Hepatocyte (in vitro differentiated cells): Measurements from ENCODE around the gene C14orf93. TPM values are rescaled to one million over a fixed set of nuclear protein-coding genes. Genes with fewer than 3 reads are reported as not detected.

Source experiments
- DNase-seq: peaks from one replicate; pipeline ENCODE4 v3.0.0-alpha.2; 2016; ENCODE audit warnings: low spot score
- H2AFZ ChIP-seq: fragments of 200-600 bp; sonication (generic); 2 replicates; pipeline ENCODE4 v1.6.0; 2016; ENCODE audit warnings: antibody characterized with exemption, mild to moderate bottlenecking
- H3K27ac ChIP-seq: fragments of 200-600 bp; sonication (generic); 2 replicates; pipeline ENCODE4 v1.5.1; 2016; ENCODE audit warnings: mild to moderate bottlenecking
- H3K27me3 ChIP-seq: fragments of 200-600 bp; sonication (generic); 2 replicates; pipeline ENCODE4 v1.6.1; 2016
- H3K36me3 ChIP-seq: fragments of 200-600 bp; sonication (generic); replicated peaks from 2 replicates; pipeline ENCODE4 v1.5.1; 2016; ENCODE audit warnings: low read depth; ENCODE audit not compliant: insufficient read depth
- H3K4me1 ChIP-seq: fragments of 200-600 bp; sonication (generic); 2 replicates; pipeline ENCODE4 v1.5.1; 2016; ENCODE audit warnings: mild to moderate bottlenecking, moderate library complexity; ENCODE audit not compliant: insufficient read depth
- H3K4me2 ChIP-seq: fragments of 200-600 bp; sonication (generic); 2 replicates; pipeline ENCODE4 v1.6.0; 2016
- H3K4me3 ChIP-seq: fragments of 200-600 bp; sonication (generic); 2 replicates; pipeline ENCODE4 v1.5.1; 2016; ENCODE audit warnings: mild to moderate bottlenecking
- H3K79me2 ChIP-seq: fragments of 200-600 bp; sonication (generic); 2 replicates; pipeline ENCODE4 v1.6.0; 2017; ENCODE audit warnings: mild to moderate bottlenecking
- H3K9me2 ChIP-seq: fragments of 200-600 bp; sonication (generic); replicated peaks from 2 replicates; pipeline ENCODE4 v1.6.0; 2017; ENCODE audit warnings: mild to moderate bottlenecking; ENCODE audit not compliant: insufficient read depth
- H3K9me3 ChIP-seq: fragments of 200-600 bp; sonication (generic); 2 replicates; pipeline ENCODE4 v1.5.1; 2016; ENCODE audit warnings: low read depth, mild to moderate bottlenecking
- H4K20me1 ChIP-seq: fragments of 200-600 bp; sonication (generic); 2 replicates; pipeline ENCODE4 v1.6.0; 2016; ENCODE audit warnings: mild to moderate bottlenecking; ENCODE audit not compliant: insufficient read depth, poor library complexity, severe bottlenecking
- EZH2 ChIP-seq: fragments of 200-600 bp; sonication (generic); IDR thresholded peaks from 2 replicates; pipeline ENCODE4 v1.6.1; 2016; ENCODE audit warnings: antibody characterized with exemption, mild to moderate bottlenecking, borderline replicate concordance
- EZH2phosphoT487 ChIP-seq: fragments of 200-600 bp; sonication (generic); IDR thresholded peaks from one replicate; pipeline ENCODE4 v1.6.1; 2018; ENCODE audit warnings: antibody characterized with exemption, mild to moderate bottlenecking, low read depth, moderate library complexity; ENCODE audit not compliant: unreplicated experiment, severe bottlenecking
- WGBS: methylation state at CpG from one replicate; pipeline ENCODE4 v1.1.6; 2016; ENCODE audit warnings: low lambda C conversion rate; ENCODE audit errors: missing lambda C conversion rate; 5-methylcytosine and 5-hydroxymethylcytosine counted together
- polyA plus RNA-seq: library from polyadenylated mRNA; unstranded; fragments of >200 nt; fragmentation: Nextera tagmentation; extraction: Ambion mirVana; gene quantifications from 2 replicates; pipeline ENCODE4 v1.2.1, GENCODE V29; 2016
- total RNA-seq: library from RNA; depleted of rRNA; stranded (reverse); fragments of >200 nt; gene quantifications from 2 replicates; pipeline ENCODE4 v1.2.3, GENCODE V29; 2014
- TF ChIP-seq, protein P1 (sequence below): fragments of 200-600 bp; sonication (generic); IDR thresholded peaks from 2 replicates; pipeline ENCODE4 v1.5.1; 2016; ENCODE audit warnings: antibody characterized with exemption, mild to moderate bottlenecking; ENCODE audit not compliant: poor library complexity

C14orf93 gene
- total and polyA plus RNA-seq, 2 experiments from 2014 or later: 6.5 to 8.8 TPM

DNA sequence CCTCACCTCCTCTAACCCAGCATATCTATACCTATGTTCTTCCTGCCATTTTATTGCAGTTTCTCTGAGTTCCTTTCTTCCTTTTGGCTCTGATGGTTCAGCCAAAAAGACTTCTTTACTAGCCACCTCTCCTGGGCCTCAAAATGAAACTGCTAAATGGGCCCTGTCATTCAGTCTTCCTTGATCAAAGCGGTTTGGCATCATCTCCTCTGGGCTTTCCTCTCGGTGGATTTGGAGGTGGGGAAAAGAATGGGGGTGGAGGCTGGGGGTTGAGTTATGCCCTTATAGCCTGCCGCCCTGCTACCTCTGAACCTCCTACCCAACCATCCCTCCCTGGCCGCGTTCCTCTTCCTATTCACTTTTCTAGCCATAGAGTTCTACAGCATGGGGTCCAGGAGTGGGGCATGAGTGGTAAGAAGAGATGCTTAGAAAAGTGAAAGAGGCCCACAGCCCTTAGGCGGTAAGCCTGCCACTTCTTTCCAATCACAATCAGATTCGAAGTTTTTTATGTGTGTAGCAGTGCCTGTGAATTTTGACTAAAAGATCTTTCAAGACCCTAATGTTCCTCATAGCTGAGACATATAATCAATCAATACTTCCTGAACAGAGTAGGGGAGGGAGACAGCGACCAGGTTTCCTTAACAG, 30.1 kb downstream of the C14orf93 start:
- no peaks in the 10 kb centered on the region for H3K36me3 ChIP-seq
- H3K9me3 ChIP-seq: no peaks in the 10 kb centered on the region
- no peak overlapping the region for H2AFZ ChIP-seq
- no peaks in the 10 kb centered on the region for H4K20me1 ChIP-seq
- no peaks in the 10 kb centered on the region for H3K27me3 ChIP-seq
- H3K4me1 ChIP-seq: peaks cover 45% of the 10 kb centered on the region
- DNase-seq: no peak
- H3K4me2 ChIP-seq: peak overlapping the region; percentile 88
- peak overlapping the region; percentile 93 for H3K4me3 ChIP-seq
- peak overlapping the region; percentile 98 for H3K27ac ChIP-seq
- H3K79me2 ChIP-seq: peaks cover 69% of the 10 kb centered on the region
- 34% methylated on average over 8 of the region's 8 CpGs for WGBS
- no peaks in the 10 kb centered on the region for H3K9me2 ChIP-seq
- TF ChIP-seq EZH2phosphoT487 (no peak), EZH2 (no peak)
- TF ChIP-seq, protein P1, sequence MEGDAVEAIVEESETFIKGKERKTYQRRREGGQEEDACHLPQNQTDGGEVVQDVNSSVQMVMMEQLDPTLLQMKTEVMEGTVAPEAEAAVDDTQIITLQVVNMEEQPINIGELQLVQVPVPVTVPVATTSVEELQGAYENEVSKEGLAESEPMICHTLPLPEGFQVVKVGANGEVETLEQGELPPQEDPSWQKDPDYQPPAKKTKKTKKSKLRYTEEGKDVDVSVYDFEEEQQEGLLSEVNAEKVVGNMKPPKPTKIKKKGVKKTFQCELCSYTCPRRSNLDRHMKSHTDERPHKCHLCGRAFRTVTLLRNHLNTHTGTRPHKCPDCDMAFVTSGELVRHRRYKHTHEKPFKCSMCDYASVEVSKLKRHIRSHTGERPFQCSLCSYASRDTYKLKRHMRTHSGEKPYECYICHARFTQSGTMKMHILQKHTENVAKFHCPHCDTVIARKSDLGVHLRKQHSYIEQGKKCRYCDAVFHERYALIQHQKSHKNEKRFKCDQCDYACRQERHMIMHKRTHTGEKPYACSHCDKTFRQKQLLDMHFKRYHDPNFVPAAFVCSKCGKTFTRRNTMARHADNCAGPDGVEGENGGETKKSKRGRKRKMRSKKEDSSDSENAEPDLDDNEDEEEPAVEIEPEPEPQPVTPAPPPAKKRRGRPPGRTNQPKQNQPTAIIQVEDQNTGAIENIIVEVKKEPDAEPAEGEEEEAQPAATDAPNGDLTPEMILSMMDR: no peak

DNA sequence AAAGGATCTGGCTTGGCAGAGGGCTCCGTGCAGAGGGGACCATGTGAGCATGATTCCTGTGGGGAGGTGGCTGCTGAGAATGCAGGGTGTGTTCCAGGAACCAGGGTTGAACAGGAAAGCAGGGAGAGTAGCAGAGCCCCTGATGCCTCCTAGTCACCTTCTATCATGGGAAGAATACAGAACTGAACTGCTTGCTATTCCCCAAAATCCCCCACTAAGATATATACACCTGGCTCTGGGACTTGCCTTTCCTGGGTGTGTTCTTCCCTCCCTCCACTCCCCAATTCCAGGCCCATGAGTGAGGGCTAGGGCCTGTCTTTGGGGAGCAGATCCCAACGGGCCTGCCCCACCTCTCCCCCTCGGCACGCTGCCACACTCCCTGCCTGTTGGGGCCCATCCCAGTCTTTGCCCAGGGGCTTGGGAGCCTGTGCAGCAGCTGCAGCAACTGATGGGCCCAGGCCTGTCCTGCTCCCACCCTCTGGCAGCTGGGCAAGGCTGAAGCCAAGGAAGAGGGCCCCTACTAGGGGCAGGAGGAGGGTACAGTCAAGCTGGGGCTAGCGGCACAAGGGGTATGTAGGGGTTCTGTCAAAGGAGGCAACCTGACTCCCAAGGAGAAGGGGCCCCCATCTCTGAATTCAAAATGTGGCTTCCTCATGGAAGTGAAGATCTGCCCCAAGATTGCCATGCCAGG, 30.8 kb downstream of the C14orf93 start:
- H4K20me1 ChIP-seq: no peaks in the 10 kb centered on the region

DNA sequence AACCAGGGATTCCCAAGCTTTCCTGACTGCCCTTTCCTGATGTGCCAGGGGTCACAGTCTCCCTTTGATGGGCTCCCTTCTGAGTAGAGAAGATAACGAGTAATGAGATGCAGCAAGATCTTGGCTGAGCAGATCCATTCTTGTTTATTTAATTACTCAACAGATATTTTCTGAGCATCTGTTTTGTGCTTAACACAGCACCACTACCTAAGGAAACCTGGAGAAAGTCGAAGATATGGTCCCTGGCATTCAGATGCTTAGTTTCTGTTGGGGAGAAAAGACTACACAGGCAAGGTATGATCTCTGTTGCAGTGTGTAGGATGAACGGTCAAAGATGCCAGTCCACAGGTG, 31.5 kb downstream of the C14orf93 start:
- no peak for TF ChIP-seq EZH2phosphoT487
- TF ChIP-seq EZH2: no peak
- TF ChIP-seq, protein P1: no peak
- Histone ChIP-seq H3K79me2 (peaks cover 59% of the 10 kb centered on the region), H2AFZ (no peak overlapping the region), H3K4me3 (no peak overlapping the region), H3K4me2 (peak overlapping the region; percentile 88), H3K27me3 (no peaks in the 10 kb centered on the region), H3K9me3 (no peaks in the 10 kb centered on the region), H3K9me2 (no peaks in the 10 kb centered on the region), H3K27ac (peak overlapping the region; percentile 98), H3K36me3 (no peaks in the 10 kb centered on the region), H3K4me1 (peaks cover 41% of the 10 kb centered on the region), H4K20me1 (no peaks in the 10 kb centered on the region)
- WGBS: 37% methylated on average over 3 of the region's 3 CpGs
- no peak for DNase-seq

More for the DNA sequence above, 30.8 kb downstream of the C14orf93 start:
- TF ChIP-seq, protein P1: no peak
- TF ChIP-seq EZH2: no peak
- TF ChIP-seq EZH2phosphoT487: no peak
- H3K27ac ChIP-seq: peak overlapping the region; percentile 98
- no peaks in the 10 kb centered on the region for H3K9me2 ChIP-seq
- H3K79me2 ChIP-seq: peaks cover 65% of the 10 kb centered on the region
- peak overlapping the region; percentile 93 for H3K4me3 ChIP-seq
- H3K27me3 ChIP-seq: no peaks in the 10 kb centered on the region
- peak; percentile 46 for DNase-seq
- H2AFZ ChIP-seq: no peak overlapping the region
- H3K4me2 ChIP-seq: peak overlapping the region; percentile 88
- H3K9me3 ChIP-seq: no peaks in the 10 kb centered on the region
- 40% methylated on average over 5 of the region's 5 CpGs for WGBS
- no peaks in the 10 kb centered on the region for H3K36me3 ChIP-seq
- peaks cover 45% of the 10 kb centered on the region for H3K4me1 ChIP-seq
